ENCODE results near the gene ATPAF2.

GRCh38 chr17:18016426-18016825 is 22.5 kb downstream of the ATPAF2 start:
- no peak for TF ChIP-seq CTCF (IDR thresholded peaks at IDR 0.05)
- TF ChIP-seq POLR2A (IDR thresholded peaks at IDR 0.05) = no peak
